ENCODE measurements around the gene KLK2.

DNA sequence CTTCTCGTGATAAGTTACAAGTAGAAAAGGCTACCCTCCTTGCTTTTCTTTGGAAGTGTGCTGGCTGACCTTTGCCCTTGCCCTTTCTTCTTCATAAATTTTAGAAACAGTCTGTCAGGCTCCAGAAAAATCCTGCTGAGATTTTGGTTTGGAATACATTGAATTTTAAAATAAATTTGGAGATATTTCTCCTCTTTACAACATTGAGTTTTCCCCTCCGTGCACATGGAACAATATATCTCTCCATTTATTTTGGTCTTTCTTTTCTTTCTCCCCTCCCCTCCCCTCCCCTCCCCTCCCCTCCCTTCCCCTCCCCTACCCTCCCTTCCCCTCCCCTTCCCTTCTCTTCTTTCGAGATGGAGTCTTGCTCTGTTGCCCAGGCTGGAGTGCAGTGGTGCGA is 29.4 kb downstream of the KLK2 start:
- TF ChIP-seq POLR2AphosphoS5 (IDR thresholded peaks at IDR 0.05; ENCODE audit: low read depth, low read length) (no peak), MTF2 (CRISPR knock-in tag; IDR thresholded peaks at IDR 0.05; ENCODE audit: borderline replicate concordance) (no peak), JUND (CRISPR knock-in tag; IDR thresholded peaks at IDR 0.05) (no peak), ZNF138 (CRISPR knock-in tag; IDR thresholded peaks at IDR 0.05; ENCODE audit: low read depth) (no peak), PHF20 (CRISPR knock-in tag; IDR thresholded peaks at IDR 0.05) (no peak), ZNF33B (CRISPR knock-in tag; IDR thresholded peaks at IDR 0.05) (no peak), ATRX (CRISPR knock-in tag; IDR thresholded peaks at IDR 0.05; ENCODE audit: borderline replicate concordance) (no peak), ZNF549 (CRISPR knock-in tag; IDR thresholded peaks at IDR 0.05) (no peak)
- TF ChIP-seq, protein P1, sequence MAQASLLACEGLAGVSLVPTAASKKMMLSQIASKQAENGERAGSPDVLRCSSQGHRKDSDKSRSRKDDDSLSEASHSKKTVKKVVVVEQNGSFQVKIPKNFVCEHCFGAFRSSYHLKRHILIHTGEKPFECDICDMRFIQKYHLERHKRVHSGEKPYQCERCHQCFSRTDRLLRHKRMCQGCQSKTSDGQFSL (CRISPR knock-in tag; IDR thresholded peaks at IDR 0.05): no peak
- TF ChIP-seq, protein P2, sequence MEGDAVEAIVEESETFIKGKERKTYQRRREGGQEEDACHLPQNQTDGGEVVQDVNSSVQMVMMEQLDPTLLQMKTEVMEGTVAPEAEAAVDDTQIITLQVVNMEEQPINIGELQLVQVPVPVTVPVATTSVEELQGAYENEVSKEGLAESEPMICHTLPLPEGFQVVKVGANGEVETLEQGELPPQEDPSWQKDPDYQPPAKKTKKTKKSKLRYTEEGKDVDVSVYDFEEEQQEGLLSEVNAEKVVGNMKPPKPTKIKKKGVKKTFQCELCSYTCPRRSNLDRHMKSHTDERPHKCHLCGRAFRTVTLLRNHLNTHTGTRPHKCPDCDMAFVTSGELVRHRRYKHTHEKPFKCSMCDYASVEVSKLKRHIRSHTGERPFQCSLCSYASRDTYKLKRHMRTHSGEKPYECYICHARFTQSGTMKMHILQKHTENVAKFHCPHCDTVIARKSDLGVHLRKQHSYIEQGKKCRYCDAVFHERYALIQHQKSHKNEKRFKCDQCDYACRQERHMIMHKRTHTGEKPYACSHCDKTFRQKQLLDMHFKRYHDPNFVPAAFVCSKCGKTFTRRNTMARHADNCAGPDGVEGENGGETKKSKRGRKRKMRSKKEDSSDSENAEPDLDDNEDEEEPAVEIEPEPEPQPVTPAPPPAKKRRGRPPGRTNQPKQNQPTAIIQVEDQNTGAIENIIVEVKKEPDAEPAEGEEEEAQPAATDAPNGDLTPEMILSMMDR (CRISPR knock-in tag; IDR thresholded peaks at IDR 0.05): no peak

Measured in HepG2 (cell line).